NCI-H510A treated with DMSO at 0.1 percent for 48 hours (cell line): Measurements from ENCODE around the gene SCFD2.
"Not testable (repeated sequence)": the region's sequence is repeated elsewhere in the genome, so short reads cannot be mapped to it uniquely, and the experiment has no call there.

Experiments
- DNase-seq: peaks from one replicate; lab custom pipeline; 2025; lab: John Stamatoyannopoulos, UW

Gene SCFD2

DNA sequence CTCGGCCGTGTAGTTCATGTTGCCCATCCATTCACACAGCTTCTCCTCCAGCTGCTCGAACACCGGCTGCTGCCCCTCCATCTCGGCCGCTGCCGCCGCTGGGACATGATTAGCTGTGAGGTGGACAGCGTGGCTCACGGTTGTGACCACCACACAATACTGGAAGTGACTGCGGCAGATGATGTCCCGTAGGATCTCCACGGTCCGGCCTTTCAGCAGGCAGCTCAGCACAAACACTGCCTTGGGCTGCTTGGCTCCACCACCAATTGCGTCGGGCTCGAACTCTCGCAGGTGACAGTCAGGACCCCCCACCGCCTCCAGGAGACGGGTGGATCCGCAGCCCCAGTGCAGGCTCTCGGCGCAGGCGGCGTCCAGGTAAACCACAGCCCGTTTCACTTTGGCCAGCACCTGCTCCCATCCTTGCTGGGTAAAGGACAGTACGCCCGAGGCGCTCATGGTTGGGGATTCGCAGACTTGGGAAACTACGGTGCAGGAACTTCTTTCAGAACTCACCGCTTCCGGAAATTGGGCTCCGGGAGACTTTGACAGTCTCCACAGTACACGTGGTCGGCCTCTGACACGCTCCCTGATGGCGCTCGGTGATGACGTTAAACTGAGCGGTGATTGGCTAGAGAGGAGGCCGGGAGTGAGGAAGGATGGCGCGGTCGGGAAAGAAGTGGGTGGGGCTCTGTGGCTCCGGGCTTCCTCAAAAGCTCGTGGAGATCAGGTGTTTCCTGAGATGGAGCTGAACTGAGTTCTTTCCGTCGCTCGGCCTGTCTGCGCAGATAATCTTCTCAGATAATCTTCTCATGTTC is at the start of gene SCFD2:
TSS of gene SCFD2 (minus strand) at position 576 of the 815 bp plus-strand sequence.
- peak; percentile 97 for DNase-seq

DNA sequence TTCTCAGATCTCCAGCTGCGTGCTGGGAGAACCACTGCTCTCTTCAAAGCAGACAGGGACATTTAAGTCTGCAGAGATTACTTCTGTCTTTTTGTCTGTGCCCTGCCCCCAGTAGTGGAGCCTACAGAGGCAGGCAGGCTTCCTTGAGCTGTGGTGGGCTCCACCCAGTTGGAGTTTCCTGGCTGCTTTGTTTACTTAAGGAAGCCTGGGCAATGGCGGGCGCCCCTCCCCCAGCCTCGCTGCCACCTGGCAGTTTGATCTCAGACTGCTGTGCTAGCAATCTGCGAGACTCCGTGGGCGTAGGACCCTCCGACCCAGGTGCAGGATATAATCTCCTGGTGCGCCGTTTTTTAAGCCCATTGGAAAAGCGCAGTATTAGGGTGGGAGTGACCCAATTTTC is 43.6 kb upstream of the SCFD2 start:
- not testable (repeated sequence) for DNase-seq

DNA sequence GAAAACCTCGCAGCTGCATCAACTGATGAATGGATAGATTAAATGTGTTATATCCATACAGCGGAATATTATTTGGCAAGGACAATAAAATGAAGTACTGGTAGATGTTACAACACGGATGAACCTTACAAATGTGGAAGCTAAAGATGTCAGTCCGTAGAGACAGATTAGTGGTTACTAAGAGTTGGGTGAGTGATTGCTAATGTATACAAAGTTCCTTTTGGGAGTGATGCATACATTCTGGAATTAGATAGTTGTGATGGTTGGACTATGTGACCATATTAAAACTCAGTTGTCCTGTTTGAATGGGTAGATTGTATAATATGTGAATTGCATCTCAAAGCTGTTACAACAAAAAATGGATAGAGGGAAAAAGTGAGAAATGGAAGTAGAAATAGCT is 14.4 kb upstream of the SCFD2 start:
- DNase-seq, result no peak

DNA sequence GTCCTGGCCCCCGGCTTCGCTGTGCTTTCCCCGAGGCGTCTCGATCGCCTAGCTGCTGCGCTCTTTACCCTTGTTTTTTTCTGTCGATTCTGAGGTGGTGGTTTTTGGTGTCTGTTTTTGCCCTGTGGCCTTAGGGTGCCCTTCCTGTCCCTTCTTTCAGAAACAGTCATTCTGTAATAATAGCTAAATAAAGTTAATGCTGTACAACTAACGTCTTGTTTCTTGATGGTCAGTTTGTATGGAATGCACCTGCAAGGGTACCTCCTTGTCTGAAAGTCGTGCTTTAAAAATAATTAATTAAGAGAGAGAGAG is 12.3 kb upstream of the SCFD2 start:
- DNase-seq, result no peak

DNA sequence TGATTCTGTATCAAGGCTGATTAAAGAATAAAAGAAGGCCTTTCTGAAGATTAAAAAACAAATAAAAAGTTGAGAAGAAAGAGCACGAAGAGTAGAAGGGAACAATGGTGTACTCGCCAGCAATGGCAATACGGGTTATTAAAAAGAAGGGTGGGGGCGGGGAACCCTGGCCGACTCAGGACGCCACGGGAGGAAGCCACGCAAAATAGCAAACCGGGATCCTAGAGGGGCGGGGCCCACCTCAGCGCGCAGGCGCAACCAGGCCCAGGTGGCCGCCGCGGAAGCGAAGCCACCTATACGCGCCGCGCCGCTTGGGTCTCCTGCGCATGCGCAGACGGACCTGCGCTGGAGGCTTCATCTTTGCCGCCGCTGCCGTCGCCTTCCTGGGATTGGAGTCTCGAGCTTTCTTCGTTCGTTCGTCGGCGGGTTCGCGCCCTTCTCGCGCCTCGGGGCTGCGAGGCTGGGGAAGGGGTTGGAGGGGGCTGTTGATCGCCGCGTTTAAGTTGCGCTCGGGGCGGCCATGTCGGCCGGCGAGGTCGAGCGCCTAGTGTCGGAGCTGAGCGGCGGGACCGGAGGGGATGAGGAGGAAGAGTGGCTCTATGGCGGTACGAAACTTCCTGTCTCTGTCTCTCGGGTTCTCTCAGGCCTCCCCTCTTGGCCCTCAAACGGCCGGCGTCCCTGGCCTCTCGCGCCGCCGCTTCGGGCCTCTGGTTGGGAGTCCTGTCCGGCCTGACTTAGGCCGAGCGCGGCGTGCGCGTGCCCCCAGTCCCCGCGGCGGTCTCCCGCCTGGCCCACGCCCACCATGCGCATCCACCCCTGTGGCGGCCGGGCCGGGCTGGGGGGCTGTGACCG is 11.7 kb upstream of the SCFD2 start, which contains the start of gene FIP1L1:
TSS of gene FIP1L1 (plus strand) at position 323 of the 852 bp plus-strand sequence. CDS start at position 521, 198 bp downstream.
- DNase-seq, result peak; percentile 95

DNA sequence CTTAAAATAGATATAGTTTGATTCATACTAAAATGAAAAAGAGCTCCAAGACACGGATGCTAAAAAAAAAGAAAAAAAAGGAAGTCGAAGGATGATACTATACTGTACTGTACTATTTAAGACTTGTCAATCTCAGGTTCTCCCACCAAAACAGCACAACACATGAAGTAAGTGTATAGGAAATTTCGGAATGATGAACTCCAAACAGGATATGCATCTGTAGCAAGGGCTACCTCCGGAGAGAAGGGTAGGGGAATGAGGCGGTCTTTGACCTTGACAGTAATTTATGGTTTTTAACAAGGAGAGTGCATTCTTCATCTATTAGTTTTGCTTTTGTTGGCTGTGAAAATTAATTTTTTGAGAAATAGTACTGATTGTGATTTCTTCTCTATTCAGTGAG is 11.0 kb upstream of the SCFD2 start:
- DNase-seq, result no peak

DNA sequence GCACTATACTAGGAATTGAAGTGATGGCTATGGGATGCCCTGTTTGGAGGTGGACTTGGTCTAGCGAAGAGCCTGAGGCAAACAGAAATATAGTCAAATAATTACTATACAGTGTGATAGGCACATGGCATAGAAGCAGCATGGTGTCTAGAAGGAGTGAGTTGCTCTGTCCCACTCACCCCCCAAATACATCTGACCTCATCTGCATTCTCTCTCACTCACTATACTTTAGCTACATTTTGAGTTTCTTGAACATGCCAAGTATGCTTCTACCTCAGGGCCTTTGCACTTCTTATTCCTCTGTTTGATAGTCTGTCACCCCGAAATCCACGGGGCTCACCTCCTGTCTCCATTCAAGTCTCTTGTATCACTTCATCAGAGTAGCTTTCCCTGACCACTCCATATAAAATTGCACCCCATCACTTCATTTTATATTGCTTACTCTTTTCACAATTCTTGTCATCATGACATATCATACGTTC is 9.0 kb upstream of the SCFD2 start:
- no peak for DNase-seq

DNA sequence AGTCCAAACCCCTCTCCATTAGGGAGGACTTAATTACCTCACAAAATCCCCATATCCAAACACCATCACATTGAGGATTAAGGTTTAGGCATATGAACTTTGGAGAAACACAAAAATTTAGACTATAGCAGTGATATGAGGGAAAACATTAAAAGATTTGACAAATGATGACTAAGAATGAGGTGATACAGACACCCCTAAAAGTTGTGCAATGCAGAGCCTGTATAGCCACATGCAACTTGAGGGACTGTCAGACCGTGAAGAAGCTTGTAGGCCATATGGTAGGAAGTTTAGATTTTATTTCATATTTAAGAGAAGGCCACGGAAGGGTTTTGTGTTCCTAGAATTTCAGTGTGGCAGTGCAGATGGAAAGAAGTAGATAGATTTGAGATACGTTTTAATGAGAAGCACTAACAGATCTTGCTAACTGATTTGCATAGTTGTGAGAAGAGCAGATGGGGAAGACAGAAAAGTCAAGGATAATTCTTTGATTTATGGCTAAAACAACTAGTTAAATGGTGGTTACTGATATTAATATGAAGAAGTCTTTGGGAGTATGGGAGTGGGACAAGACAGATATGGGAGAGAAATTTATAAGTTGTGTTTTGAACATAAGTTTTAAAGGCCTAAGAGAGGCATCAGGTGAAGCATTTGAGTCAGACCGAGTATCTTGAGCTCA is 6.1 kb upstream of the SCFD2 start:
- DNase-seq, result no peak

DNA sequence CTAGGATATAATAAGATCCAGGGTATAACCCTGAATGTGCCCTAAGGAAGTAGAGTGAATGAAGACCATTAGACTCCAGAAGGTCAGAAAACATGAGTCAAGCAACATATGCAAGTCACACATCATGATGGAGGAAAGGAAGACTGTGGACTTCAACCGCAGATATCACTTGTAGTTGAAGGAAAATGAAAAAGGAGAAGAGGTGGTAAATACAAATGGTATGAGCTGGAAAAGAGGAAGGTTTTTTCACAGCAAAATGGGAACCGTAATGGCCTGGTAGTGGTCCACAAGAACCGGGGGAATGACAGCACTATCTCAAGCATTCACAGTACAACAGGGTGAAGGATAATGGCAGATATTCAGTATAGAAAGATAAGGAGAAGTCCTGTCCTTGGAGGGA is 5.2 kb upstream of the SCFD2 start:
- no peak for DNase-seq

DNA sequence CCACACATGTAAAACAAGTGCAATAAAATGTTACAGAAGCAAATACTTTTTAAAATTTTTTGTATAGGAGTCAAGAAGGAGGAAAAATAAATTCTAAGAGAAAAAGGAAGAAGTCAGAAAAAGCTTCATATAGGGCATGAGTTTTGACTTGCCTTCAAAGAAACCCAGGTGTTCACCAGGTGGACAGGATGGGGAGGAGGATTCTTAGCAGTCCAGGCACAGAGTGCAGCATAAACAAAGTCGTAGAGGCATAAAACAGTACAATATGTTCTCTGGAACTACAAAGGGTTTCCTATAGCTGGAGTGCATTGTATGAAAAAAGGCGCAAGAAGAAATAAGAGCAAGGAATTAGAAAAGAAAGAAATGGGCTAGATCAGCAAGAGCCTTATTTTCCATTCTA is 1.9 kb upstream of the SCFD2 start:
- DNase-seq, result no peak

DNA sequence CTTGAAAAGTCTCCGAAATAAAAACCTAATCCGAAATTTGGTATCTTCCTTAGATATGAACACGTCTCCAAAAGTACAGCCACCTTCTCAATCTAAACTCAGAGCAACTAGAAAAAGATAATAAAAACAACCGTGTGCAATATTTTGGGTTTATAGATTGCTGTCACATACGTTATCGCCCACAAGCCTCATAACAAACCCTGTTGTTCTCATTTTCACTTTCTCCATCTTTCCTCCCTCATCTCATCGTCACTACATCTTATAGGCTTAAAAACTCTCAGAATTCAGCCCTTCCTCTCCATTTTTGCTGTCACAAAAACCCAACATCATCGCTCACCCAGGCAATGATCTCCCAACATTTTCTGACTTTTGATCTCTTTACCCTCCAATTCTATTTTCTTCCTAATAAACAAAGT is 448 bp upstream of the SCFD2 start:
- no peak for DNase-seq

DNA sequence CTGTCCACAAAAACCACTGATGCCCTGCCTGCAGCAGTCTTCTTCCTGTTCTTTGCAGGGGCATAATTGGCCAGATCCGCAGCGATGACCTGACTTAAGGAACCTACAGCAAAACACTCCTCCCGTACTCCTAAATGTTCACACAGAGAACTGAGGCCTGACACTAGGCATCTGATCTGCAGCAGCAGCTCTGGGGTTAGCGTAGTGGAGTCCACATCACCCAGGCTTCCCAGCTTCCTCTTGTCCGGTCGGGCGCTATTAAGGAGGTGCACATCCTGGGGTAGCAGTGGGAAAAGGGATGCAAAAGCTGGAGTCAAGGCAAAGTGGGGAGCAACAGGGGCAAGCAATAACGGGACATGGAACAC is 758 bp downstream of the SCFD2 start:
- DNase-seq, result peak; percentile 23

DNA sequence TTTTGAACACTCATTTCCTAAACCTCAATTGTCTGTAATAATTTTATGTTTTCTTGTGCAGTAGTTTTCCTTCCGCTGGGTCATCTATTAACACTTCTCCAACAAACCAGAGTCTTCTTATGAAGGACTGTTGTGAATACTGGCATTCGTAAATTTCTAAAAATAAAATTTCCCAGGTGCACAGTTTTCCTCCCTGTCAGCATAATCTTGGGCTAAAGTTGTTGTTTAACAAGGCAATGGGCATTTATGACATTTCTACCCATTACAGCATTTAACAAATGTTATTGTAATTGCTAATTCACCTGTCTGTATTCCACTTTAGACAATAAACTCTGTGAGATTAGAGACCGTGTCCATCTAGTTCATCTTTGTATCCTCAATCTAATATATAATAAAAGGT is 1.2 kb downstream of the SCFD2 start:
- no peak for DNase-seq

DNA sequence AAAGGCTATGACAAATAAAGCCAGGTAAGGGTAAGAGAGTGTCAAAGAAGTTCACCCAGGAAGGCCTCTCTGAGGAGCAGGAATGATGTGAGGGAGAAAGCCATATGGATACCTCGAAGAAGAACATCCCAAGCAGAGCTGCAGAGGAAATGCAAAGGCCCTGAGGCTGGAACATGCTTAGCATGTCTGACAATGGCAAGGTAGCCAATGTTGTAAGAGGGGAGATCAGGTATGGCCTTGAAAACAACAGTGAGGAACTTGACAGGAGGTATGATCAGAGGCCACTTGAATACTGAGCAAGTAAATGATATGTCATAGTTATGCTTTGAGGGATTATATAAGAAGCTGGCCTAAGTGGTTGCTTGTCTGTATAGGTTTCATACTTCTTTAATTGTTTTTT is 3.8 kb downstream of the SCFD2 start:
- DNase-seq, result no peak

DNA sequence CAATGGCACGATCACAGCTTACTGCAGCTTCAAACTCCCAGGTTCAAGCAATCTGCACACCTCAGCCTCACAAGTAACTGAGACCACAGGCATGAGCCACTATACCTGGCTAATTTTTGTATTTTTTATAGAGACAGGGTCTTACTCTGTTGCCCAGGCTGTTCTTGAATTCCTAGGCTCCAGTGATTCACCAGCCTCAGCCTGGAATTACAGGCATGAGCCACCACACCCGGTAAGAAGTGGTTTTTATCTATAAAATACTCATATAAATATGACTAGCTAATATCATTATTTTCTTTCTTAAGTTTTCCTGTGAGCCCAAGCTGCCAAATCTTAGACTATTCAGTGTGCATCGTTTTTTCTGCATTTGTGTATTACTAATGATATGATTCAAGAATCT is 4.4 kb downstream of the SCFD2 start:
- DNase-seq, result no peak

DNA sequence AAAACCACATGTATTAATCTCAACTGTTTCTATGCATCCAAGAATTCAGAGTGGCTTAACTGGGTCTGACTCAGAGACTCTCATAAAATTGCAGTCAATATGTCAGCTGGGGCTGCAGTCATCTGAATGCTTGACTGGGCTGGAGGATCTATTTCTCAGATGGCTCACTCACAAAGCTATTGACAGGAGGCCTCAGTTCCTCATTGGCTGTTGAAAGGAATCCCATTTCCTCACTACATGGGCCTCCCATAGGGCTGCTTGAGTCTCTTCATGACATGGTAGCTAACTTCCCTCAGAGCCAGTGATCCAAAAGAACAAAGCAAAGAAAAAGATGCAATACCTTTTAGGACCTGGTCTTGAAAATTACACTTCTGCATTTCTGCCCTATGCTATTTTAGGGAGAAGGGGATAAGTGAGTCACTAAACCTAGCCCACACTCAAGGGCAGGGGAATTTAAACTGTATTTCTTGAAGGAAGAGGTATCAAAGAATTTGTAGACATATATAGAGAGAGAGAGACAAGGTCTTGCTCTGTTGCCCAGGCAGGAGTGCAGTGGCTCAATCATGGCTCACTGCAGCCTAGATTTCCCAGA is 9.8 kb downstream of the SCFD2 start:
- no peak for DNase-seq

DNA sequence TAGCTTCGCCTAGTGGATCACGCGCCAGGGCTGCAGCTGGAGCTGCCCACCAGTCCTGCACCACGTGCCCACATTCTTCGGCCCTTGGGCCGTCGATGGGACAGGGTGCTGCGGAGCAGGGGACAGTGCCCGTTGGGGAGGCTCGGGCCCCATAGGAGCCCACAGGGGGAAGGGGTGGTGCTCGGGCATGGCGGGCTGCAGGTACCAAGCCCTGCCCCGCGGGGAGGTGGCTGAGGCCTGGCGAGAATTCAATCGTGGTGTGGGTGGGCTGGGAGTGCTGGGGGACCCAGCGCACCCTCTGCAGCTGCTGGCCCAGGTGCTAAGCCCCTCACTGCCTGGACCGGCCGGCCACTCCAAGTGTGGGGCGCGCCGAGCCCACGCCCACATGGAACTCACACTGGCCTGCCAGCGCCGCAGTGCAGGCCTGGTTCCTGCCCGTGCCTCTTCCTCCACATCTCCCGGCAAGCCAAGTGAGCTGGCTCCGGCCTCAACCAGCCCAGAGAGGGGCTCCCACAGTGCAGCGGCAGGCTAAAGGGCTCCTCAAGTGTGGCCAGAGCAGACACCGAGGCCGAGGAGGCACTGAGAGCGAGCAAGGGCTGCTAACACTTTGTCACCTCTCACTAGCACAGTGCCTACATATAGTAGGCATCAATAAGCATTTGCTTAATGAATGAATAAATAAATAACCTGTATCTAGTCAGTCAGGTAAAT is 11.7 kb downstream of the SCFD2 start:
- DNase-seq, result no peak

DNA sequence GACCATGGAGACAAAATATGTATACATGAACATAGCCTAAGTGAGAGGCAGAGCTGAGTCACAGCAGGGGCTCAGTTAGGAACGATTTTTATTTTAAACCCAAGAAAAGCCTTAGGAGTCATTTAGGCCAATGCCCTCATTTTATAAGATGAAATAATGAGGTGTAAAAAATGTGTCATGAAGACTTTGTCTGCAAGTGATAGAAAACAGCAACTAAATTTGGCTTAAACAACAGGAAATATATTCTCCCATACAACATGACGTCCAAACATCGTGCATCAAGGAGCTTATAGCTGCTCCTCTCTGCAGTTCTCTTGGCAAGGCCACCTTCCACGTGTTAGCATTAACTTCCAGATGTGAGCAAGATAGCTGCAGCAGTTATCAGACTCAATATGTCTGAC is 16.8 kb downstream of the SCFD2 start:
- no peak for DNase-seq

DNA sequence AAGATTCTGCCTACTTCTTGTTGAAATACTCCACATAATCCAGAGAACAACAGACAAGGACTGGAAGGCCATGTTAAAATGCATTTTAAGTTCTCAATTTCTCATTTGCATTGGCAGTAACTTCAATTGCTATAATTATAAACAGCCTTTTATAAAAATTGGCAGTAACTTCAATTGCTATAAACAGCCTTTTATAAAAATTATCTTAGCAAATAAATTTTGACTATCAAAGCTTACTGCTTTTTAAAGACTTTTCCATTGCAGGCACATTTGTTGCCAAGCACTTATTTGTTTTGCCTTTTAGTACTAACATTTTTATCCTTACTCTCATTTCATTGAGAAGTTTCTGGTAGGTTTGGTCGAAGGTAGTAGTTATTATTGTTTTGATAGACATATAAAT is 17.8 kb downstream of the SCFD2 start:
- DNase-seq, result no peak

DNA sequence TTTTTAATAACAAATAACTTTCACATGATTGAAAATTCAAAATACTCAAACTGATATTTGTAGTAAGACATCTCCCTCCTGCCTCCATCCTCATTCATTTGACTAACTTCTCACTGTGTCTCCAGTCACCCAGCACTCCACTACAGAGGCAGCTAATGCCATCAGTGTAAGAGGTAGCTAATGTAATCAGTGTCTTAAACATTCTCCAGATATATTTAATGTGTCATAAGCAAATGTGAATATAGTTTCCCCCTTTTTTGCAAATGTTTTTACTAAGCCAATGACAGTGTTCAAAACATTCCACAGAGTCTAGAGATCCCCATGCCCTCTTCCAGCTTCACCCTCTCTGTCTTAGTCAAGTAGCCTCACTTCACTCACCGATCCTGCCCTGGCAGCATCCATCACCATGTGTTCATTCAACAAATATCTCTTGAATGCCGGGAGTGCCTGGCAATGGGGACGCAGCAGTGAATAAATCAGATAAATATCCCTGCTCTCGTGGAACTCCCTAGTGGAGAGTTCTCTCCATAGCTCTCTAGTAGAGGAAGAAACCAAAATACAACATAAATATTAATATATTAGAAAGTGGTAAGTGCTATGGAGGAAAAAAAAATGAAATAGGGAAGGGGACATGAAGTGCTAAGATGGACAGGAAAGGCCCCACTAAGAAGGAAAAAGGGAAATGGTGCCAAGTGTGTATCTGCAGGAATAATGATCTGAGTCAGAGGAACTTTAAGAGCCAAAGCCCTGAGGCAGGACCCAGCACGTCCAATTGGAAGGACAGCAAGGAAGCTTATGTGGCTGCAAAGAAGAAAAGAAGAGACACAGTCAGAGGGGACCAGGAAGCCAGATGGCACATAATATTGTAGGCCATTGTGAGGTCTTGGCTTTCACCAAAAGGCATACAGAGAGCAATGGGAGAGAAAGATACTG is 18.7 kb downstream of the SCFD2 start:
- DNase-seq, result no peak

DNA sequence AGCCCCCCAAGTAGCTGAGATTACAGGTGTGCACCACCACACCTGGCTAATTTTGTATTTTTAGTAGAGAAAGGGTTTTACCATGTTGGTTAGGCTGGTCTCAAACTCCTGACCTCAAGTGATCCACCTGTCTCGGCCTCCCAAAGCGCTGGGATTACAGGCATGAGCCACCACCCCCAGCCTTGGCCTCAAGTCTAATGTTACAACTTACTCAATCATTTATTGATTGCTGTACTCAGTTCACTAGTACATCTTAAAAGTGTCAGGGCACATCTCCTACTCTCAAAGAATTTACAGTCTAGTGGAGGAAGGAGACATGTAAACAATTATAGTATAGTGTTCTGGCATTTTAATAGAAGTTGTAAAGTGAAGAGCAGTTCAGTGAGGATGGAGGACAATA is 19.5 kb downstream of the SCFD2 start:
- DNase-seq, result not testable (repeated sequence)
